ENCODE results near the gene OCA2.
"Not testable (repeated sequence)": the region's sequence is repeated elsewhere in the genome, so short reads cannot be mapped to it uniquely, and the experiment has no call there.

The OCA2 gene

DNA sequence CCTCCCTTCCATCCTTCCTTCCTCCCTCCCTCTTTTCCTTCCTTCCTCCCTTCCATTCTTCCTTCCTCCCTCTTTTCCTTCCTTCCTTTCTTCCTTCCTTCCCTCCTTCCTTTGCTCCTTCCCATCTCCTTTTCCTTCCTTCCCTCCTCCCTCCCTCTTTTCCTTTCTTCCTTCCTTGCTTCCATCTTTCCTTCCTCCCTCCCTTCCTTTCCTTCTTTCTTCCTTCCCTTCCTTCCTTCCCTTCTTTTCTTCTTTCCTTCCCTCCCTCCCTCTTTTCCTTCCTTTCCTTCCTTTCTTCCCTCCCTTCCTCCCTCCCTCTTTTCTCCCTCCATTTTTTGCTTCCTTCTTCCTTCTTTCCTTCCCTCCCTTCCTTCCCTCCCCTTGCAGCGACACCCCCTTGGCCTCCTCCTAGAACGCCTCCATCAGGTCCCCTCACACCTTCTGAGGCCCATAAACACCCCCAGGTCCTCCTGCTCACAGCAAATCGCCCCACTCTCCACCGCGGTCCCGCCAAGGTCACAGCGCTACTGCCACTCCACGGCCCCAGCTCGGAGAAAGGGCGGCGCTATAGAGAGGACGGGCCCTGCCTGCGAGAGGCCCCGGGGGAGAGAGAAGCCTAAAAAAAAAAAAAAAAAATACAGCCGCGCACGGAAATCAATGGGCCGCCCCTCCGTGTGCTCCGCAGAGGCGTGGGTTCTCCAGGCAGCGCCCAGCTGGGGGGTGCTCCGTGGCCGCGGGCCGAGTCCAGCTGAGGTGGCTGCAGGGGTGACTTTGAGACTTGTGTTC, 328.2 kb downstream of the OCA2 start:
- no peak for DNase-seq (ENCODE audit: low read depth)

DNA sequence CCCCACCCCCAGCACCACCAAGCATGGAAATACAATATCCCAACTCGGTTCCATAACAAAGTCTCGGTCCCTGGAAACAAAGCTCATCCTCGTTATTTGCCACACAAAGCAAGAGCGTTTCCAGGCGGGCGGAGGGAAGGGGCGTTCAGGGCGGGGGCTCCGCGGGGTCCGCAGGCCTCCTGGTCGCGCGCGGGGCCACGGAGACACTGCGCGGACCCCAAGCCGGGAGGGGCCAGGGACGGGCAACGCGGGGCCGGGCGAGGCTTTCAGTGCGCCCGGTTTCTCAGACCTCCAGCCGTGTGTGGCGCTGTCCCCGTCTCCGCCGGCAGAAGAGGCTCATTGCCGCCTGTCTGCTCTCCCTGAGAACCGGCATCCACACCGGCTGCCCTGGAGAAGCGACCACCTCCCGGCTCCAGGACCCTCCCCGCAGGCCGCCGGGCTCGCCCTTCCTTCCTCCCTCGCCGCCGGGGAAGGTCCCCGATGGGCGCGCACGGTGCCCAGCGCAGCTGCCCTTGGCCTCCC, 329.0 kb downstream of the OCA2 start:
- no peak for DNase-seq (ENCODE audit: low read depth)

DNA sequence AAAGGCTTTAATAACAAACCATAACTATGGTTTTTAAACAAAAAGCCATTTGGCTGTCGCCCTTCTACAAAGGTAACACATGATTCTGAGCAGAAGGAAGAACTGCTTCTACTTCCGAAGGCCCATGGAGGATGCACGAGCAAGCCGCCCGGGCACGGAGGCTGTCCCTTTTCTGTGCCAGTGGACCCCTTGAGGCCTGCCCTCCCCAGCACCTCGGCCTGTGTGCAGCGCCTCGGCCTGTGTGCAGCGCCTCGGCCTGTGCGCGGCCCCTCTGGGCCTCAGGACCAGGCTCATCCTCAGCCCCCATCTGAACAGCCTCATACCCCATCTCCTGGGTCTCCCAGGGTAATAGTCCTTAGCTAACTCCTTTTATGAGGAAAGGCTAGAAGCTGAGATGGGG, 329.5 kb downstream of the OCA2 start:
- DNase-seq (ENCODE audit: low read depth), result no peak

DNA sequence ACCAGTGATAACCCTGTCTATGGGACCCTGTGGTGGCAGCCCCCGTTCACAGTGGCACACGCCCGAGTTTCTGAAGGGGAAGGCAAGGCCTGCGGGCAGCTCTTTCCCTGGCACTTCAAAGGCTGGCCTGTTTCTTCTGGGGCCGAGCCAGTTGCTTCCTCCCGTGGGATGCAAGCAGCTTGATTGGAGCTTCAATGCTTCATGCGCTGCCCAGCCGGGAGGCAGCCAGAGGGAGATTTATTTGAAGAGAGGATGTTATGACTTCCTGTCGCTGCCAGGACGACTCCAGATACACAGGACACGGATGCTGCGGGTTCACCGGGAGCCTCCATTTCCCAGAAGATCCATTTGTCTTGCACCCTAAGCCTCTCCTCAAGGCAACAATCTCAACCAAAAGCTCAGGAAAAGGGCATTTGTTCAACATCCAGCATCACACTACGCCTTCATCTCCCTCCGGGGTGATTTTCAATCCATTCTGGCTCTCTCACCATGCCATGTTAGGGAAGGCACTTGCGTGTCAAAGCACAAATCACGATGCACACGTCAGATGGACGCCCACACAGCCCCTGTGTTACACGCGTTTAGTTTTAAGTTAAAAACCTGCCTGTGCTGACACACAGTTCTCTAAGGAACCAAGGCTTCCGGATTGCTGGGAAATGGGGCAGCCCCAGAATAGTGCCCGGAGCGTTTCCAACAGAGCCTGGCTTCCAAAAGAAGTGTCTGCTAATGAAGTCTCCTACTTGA, 330.2 kb downstream of the OCA2 start:
- no peak for DNase-seq (ENCODE audit: low read depth)

DNA sequence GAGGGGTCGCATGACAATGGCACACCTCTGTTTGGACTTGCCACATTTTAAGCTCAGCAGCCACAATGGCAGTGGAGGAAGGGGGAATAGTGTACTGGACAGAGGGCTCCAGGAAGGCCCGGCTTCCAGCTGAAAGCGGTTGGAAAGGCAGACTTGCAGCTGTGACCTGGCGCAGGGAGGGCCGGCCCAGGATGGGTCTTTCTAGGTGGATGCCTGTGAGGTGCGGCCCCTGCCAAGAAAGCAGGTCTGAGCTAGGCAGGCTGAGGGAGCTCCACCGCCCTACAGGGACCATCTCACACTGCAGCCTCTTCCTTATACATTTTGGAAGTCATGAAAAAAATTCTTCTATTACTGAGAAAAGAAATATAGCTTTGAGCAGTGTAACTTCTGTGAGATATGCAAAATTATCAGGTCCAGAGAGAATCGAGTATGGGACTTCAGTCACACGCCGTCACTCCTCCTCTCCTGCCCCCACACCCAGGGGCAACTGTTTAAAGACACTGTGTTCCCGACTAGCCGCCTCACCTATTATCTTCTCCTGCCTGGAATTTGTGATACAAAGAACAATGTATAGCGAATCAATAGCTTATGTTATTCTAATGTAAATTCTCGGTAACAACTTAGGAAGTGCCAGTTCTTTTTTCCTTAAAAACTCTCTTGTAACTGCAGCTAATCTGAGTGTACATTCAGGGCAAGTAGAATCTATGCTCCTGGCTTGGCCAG, 331.0 kb downstream of the OCA2 start:
- DNase-seq (ENCODE audit: low read depth), result no peak

DNA sequence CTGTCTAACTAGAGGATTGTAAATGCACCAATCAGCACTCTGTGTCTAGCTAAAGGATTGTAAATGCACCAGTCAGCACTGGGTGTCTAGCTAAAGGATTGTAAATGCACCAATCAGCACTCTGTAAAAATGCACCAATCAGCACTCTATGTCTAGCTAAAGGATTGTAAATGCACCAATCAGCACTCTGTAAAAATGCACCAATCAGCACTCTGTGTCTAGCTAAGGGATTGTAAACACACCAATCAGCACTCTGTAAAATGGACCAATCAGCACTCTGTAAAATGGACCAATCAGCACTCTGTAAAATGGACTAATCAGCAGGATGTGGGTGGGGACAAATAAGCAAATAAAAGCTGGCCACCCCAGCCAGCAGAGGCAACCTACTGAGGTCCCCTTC, 331.7 kb downstream of the OCA2 start:
- DNase-seq (ENCODE audit: low read depth), result not testable (repeated sequence)

DNA sequence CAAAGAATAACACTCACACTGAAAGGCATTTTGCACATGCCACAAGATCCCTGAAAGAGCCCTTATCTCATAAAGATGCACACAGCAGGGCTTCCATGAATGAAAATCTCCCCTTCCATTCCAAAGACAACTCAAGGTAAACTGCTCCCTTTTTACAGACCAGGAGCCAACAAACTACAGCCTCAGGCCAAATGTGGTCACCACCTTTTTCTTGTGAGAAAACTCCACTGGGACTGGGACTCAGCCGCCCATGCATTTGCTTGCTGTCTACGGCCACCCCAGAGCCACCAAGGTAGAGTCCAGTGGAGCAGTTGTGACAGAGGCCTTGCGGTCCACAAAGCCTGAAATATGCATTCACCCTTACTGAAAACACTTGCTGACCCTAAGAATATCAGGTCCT, 334.8 kb downstream of the OCA2 start:
- DNase-seq (ENCODE audit: low read depth), result no peak

DNA sequence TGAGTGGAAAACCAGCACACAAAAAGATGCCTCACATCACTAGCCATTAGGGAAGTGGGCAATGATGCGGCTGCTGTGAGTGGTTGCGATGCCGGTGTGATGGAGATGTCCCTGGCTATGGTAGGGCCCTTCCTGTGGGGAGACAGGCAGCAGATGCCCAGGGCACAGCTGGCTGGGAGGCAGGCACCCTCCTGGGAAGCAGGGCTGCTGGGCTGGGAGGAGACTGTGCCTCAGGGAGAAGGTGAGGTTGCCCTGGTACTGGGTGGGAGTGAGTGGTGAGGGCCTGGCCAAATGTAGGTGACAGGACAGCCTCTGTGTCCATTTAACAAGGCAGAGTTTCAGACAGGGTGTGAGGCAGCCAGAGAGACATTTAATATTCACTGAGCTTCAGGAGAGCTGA, 335.6 kb downstream of the OCA2 start:
- no peak for DNase-seq (ENCODE audit: low read depth)

DNA sequence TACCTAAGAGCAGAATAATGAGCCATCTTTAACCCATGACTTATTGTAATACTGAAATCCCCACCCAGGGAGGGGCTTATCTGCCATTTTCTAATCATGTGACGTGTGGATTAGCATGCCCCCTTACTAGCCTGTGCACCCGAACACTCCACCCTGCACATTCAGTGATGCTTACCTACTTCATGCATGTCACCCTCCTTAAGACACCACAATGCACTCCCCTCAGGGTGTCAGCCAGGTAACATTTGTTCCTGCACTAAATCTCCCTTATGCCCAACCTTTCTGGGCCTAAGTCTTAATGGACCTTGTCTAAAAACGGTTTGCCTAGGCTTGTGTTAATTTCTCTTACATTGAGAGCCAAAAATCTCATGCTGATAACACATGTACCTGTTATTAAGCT, 336.6 kb downstream of the OCA2 start:
- no peak for DNase-seq (ENCODE audit: low read depth)

DNA sequence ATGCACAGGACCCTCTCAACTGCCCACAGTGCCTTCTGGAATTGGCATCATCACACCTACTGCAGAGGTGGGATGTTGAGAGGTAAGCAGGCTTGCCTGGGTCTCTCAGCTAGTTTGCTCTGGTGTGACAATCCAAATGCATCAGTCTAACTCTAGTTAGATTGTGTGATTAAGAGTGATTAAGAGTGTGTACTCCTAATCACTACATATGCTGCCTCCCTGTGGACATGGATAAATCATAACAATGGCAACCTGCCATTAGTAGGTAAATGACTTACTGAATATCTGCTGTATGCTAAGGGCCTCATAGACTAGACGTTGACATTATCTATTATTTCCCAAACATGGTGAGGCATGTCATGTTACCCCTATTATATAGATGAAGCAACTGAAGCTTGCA, 342.1 kb downstream of the OCA2 start:
- no peak for DNase-seq (ENCODE audit: low read depth)

DNA sequence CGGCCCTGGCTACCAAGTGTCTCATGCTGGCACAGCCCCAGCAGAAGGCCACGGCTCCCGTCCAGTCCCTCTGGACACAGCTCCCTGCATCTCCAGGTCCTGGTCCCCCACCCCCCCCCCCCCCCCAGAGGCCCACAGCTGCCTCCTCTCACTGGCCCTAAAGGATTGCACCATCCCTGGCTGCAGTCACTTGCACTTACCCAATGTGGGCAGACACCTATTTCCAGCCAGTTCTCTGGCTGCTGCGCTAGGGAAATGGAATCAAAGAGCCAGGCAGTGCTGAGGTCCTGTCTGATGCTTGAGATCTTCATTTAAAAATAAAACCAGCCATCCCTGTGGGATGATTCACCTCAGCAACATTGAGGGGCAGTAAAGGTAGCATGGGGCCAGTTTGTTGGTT, 346.4 kb downstream of the OCA2 start:
- no peak for DNase-seq (ENCODE audit: low read depth)

DNA sequence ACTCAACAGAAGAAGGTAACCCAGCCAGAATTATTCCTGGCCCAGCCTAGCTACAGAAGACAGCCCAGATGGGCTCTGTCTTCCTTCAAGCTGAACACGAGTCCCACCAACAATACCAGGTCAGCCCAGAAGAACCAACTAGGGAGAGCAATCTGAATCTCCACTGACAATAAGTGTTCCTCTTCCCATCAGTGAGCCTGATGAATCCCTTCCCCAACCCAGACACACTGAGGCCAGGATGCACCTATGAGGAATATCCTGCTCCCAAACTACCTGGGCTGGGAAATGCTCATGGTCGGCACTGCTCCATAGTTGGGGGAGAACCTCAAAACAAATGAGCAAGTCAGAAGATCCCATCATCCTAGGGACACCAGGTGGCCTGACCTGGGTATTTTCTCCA, 351.1 kb downstream of the OCA2 start:
- no peak for DNase-seq (ENCODE audit: low read depth)

DNA sequence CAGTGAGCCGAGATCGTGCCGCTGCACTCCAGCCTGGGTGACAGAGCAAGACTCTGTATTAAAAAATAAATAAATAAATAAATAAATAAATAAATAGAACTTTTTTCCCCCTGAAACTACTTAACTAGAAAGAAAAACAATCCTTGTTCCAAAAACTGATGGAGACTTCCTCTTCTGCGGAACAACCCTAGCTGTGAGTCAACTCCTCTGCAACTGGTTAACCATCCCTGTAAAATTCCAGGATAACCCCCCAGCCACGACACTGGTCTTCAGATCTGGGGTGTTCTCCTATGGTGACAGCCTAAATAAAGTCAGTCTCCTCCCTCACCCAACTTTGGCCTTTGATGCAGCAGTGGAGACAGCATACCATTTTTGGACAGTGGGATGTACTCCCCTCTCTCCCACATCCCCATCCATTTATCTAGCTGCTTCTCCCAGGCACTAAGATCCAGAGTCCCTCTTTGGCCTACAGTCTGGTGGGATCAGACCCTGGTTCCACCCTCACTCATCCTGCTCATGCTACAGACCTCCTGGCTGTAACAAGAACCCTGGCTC, 352.6 kb downstream of the OCA2 start:
- no peak for DNase-seq (ENCODE audit: low read depth)

DNA sequence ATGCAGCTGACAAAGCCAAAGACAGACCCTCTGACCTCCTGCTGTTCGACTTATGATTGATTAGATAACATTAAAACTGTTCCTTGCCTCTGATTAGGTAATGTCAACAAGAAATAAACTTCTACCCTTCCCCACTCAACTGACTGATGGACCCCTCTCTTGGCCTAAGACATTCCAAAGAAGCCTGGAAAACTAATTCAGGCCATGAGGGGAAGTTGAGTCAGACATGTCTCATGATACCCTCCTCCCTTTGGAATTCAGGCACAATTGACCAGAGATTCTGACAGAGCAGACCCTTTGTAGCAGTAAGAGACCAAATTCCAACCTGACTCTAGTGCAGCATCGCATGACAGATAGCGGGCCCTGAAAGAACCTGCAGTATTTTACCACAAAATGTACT, 354.5 kb downstream of the OCA2 start:
- DNase-seq (ENCODE audit: low read depth), result no peak

DNA sequence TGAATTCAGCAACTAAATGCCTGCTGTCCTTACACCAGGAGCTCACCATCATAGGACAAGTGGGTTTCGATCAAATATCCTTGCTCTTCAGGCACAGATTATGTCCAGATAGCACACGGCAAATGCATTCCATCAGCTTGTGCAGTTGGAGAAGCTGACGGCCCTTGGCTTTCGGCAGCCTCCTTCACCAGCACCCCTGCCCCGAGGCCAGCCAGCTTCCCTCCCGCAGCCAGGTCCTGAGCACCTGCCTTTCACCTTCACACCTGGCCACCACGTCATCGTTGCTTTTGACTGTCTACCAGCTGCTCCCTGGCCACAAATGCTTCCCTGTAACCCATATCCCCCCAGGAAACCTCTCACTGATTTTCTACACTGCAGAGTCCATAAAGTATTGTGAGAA, 355.5 kb downstream of the OCA2 start:
- DNase-seq (ENCODE audit: low read depth), result no peak

DNA sequence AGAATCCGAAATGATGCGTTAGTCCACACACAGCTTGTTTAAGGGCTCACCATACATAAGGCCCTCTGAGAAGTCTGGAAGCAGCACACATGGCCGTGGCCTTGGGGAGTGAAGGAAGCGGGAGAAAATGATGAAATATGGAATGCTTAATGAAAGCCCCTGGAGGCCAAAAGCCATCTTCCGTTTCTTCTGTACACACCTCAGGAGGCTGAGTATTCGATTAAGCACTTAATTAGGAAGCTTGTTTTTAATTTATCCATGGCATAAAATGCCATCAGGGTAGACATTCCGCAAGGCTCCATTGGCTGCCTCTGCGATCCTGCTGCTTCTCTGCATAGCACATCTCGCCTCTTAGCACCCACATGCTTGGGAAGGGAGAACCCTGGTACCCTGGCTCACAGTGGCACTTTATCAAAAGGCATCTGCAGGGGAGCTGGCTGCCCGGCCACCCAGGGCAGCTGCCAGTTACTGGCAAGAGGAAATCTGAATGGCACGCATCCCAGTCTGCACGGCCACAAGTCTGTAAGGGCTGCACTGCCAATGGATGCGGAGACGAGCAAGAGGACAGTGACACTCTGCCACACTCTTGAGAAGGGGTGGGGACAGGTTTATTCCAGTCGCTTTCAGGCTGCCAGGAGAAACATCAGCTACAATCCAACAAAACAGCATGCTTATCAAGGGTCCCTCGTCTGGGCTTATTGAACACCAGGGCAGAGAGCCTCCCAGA, 356.2 kb downstream of the OCA2 start:
- no peak for DNase-seq (ENCODE audit: low read depth)

DNA sequence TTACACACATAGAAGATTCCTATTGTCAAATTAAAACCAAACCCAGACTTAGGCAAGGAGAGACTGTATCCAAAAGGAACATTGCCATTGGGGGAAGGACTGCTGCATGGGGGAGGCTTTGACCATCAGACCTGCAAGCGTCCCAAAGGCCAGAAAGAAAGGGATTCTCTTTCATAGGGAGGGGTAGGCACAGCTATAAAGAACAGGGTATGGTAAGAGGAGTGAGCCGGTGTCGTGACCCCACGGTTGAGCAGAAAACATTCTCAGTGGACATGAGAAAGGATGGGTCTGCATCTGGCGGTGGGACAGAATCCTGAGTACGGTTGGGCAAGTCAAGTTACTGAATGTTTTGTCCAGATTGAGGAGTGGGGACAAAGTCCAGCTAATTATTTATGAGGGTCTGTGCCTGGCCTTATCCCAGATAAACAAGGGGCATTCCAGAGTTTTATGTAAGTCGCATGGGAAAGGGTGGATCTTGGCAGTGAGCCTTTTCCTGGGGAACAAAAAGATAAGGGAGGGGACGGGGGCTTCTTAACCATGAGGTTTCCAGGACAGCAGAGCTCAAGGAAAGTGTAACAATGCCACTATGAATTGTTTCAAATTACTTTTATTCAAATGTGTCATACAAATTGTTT, 357.8 kb downstream of the OCA2 start:
- DNase-seq (ENCODE audit: low read depth), result no peak

DNA sequence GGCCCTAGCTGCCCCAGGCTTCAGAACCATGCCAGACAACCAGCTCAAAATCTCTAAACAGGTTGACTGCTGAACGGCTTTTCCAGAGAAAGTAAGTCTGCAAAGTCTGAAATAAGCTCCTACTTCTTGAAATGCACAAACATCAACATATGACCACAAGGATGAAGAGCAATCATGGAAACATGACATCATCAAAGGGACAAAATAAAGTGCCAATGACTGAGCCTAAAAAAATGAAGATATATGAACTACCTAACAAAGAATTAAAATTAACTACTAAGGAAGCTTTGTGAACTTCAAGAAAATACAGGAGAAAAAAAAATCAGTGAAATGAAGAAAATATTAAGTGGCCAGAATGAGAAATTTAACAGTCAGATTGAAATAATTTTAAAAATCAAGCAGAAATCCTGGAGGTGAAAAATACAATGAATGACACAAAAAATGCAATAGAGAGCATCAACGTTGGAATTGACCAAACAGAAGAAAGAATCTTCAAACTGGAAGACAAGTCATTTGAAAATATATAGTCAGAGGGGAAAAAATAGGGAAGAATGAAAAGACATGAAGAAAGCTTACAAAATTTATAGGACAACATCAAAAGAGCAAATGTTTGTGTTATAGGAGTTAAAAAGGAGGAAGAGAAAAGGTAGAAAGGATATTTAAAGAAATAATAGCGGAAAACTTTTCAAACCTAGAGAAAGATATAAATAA, 364.2 kb downstream of the OCA2 start:
- no peak for DNase-seq (ENCODE audit: low read depth)

DNA sequence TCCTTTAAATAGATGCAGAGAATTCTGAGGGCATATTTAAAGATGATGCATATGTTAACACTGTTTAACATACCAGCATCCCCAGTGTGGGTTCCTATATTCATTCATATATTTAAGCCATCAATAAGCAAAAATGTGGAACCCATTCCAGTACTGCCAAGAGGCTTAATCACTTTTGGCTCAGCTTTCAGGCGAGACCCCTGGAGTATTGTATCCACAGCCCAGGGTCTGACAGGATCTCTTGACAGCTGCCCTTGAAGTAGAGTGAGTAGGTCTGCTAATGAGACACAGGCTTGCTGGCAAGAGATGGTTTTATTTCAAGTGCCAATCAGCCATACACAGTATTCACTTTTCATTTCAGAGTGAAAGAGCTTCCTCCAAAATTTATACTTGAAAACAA, 367.3 kb downstream of the OCA2 start:
- no peak for DNase-seq (ENCODE audit: low read depth)

DNA sequence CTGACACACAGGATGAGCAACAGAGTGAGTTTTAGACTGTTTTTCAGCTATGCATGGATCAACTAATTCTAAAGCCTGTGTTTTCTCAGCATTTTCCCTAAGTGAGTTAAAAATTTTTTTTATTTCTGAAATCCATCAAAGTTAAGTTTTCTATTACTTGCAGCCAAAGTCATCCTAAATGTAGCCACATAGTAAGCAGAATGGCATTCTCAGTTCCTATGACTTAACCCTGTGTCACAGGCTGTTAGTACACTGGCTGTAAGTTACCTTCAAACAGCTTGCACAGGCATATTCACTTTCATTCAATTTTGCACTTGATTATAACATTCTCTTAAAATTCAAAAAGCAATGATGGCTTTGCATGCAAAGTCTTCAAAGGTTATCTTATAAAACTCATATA, 368.2 kb downstream of the OCA2 start:
- no peak for DNase-seq (ENCODE audit: low read depth)

DNA sequence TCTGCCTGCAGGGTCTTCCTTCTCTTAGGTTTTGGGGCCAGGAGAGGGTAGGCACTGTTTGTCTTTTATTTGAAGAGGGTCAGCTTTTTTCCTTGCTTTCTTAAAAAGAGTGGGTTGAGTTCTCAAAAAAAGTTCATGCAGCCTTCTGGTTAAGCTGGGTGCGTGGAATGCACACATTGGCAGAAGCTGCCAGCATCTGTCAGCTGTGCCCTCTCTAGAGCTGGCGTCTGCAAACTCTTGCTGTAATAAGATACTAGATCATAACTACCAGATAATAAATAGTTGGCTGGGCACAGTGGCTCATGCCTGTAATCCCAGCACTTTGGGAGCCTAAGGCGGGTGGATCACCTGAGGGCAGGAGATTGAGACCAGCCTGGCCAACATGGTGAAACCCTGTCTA, 373.4 kb downstream of the OCA2 start:
- no peak for DNase-seq (ENCODE audit: low read depth)
